GM12873 (cell line): Measurements from ENCODE around the gene HERPUD1.

ENCODE experiments used
- TF ChIP-seq, protein P1 (sequence below): IDR thresholded peaks from 2 replicates; pipeline ENCODE4 v1.5.1; 2012; ENCODE audit warnings: low read depth, mild to moderate bottlenecking, moderate library complexity, low read length, control low read depth; ENCODE audit not compliant: insufficient read depth; ENCODE audit errors: missing control alignments

The HERPUD1 gene

DNA sequence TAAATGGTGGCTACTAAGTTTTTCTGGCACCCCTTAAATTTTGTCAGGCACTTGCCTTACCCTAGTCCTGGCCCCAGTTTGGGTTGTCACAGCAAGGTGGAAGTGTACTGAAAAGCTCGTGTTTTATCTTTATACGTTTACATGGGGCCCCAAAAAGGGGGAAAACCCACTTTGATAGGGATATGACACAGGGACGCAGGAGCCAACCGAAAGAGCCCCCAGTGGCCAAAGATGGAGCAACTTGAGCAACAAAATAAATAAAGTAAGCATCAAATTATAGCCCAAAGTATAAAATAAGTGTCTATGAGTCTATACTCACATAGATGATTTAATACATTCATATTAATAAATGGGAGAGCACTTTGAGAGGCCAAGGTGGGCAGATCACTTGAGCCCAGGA is 24.8 kb downstream of the HERPUD1 start:
- TF ChIP-seq, protein P1, sequence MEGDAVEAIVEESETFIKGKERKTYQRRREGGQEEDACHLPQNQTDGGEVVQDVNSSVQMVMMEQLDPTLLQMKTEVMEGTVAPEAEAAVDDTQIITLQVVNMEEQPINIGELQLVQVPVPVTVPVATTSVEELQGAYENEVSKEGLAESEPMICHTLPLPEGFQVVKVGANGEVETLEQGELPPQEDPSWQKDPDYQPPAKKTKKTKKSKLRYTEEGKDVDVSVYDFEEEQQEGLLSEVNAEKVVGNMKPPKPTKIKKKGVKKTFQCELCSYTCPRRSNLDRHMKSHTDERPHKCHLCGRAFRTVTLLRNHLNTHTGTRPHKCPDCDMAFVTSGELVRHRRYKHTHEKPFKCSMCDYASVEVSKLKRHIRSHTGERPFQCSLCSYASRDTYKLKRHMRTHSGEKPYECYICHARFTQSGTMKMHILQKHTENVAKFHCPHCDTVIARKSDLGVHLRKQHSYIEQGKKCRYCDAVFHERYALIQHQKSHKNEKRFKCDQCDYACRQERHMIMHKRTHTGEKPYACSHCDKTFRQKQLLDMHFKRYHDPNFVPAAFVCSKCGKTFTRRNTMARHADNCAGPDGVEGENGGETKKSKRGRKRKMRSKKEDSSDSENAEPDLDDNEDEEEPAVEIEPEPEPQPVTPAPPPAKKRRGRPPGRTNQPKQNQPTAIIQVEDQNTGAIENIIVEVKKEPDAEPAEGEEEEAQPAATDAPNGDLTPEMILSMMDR = peak; percentile 35

DNA sequence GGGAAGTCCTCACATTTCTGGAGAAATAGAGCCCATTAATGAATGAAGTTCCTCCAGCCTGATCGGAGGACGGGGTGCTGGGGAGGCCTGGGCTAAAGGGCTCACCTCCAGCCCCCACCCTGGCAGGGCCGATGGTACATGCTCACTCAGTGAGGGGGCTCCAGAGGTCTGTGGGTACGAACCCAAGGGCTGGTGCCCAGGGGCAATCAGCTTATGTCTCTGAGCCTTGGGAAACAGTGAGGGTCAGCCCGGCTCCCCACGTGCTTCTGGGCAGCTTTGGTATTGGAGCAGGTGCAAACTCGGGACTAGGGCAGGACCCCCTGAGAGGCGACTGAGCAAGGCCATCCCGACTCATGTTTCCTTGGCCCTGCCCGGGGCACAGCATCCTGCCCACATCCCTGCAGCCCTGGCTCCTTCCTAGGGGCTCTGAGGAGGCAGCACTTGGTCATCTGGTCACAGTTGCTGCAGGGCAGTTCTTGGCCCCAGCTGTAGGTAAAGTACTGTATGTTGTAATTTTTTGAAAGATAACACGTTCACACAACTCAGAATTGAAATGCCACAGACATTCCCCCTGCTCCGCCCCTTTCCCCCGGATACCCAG is 28.8 kb downstream of the HERPUD1 start:
- TF ChIP-seq, protein P1 = no peak

DNA sequence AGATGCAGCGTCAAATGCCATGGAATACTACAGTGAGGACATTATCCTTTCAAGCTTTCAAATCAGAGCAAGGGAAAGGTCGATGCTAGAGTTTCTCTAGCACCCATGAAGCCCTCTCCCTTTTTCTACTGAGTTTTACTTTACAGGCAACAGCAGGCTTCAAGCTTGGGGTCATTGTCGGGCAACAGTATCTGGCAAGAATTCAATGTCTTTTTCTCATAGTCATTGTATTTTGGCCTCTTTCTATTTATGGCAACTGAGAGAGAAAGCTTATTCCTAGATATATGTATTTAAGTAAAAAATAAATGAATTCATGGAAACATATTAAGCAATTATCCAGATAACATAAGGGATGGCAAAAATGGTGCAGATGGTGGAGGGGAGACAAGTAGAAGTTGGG is 29.4 kb downstream of the HERPUD1 start:
- TF ChIP-seq, protein P1 = no peak

DNA sequence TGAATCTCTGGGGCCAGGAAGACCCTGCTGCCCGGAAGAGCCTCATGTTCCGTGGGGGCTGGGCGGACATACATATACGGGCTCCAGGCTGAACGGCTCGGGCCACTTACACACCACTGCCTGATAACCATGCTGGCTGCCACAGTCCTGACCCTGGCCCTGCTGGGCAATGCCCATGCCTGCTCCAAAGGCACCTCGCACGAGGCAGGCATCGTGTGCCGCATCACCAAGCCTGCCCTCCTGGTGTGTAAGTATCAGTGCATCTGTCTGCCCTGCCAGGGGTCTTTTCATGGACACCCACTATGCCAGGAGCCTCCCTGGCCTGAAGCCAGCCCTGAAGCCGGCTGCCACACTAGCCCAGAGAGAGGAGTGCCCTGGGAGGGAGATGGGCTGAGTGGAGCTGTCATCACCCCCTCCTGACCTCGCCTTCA is 29.9 kb downstream of the HERPUD1 start, which contains the start of gene CETP:
CETP (plus strand) TSS at position 100 of the 431 bp plus-strand sequence; CDS start at position 130, 30 bp downstream.
- TF ChIP-seq, protein P1 = no peak

DNA sequence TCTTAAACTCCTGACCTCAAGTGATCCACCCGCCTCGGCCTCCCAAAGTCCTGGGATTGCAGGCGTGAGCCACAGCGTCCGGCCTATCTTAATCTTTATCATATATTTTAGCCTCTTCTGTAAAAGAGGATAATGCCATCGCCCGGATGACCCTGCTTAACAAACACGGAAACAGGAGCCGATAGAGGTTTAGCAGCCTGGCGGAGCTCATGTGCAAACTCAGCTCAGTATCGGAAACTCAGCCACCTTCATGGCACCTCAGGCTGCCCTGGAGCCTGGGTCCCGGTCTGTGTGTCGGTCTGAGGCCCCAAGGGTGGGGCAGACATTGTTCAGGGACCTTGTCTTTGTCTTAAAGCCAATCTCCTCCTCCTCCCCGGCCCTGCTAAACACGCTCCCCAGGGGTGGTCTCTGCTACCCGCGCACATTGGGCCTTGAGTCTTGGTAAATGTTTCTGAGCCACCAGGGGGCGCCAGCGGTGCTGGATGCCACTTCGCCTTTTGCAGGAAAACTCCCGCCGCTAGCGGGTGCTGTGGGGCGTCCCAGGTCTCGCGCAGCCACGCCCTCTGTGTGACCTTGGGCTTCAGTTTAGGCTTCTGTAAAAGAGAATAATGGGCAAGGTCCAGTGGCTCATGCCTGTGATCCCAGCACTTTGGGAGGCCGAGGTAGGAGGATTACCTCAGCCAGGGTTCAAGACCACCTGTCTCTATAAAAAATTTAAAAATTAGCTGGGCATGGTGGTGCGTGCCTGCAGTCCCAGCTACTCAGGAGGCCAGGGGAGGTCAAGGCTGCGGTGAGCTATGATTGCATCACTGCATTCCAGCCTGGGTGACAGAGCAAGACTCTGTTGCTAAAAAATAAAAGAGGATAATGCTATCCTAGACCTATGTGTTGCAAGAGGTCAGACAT is 32.6 kb downstream of the HERPUD1 start:
- TF ChIP-seq, protein P1 = peak; percentile 97

DNA sequence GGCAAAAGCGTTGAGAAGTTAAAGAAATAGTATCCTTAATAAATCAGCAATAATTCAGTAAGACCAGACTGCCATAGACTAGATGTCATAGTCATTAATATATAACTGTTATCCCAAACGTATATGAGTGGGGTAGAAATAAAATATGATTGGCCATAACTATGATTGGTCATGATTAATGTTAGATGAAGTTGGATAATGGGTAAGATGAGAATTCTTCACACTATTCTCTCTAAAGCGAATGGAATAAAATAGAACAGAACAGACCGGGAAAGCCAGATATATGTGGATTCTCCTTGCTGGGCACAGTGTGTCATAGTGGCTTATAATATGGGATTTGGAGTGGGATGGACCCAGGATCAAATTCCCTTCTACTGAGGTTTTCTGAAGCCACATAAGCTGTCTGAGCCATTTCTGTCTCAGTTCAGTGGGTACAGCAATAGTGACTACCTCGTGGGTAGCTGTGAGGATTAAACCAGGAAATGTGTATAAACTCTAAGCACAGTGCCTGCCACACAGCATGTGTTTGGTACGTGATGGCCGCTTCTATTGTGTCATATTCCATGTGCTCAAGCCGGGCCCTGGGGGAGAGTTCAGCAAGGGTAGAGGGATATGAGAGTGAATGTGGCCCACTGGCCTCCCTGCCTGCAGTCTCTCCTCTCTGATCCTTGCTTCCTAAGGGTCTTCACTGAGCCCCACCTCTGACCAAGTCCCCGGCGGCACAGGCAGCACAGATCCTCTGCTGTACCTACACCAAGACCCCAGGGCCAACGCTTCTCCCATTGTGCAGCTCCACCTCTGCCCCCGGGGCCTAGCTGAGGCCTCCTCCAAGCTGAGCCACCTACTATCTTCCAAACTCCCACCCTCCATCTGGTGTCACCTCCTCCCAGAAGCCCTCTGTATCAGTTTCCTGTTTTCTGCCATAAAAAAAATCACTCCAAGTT is 33.5 kb downstream of the HERPUD1 start:
- TF ChIP-seq, protein P1 = no peak
